ENCODE measurements around the gene MRPL23.
A peak's percentile ranks its signal among the peaks of the same experiment; 100 is the strongest.

Gene MRPL23

GRCh38 chr11:1946812-1947484 lies at the start of gene MRPL23:
MRPL23 (plus strand) TSS chr11:1947332; CDS start chr11:1947363, 31 bp downstream.
- DNase-seq (ENCODE audit: low read depth in 2 of 2) = peak in 1 of 2 donors; percentile 21

GRCh38 chr11:1899090-1899489 lies 48.0 kb upstream of the MRPL23 start:
- DNase-seq (ENCODE audit: low read depth in 2 of 2) = no peak

GRCh38 chr11:1899686-1900085 lies 47.4 kb upstream of the MRPL23 start:
- no peak for DNase-seq (ENCODE audit: low read depth in 2 of 2)

- no peak for DNase-seq (ENCODE audit: low read depth in 2 of 2)
Measured at GRCh38 chr11:1906181-1906580, 41.0 kb upstream of the MRPL23 start.

GRCh38 chr11:1906611-1907423 lies 40.3 kb upstream of the MRPL23 start:
- DNase-seq (ENCODE audit: low read depth in 2 of 2) = no peak

GRCh38 chr11:1908618-1909017 lies 38.5 kb upstream of the MRPL23 start:
- no peak for DNase-seq (ENCODE audit: low read depth in 2 of 2)

- DNase-seq (ENCODE audit: low read depth in 2 of 2) = no peak
Measured at GRCh38 chr11:1909524-1909923, 37.6 kb upstream of the MRPL23 start.

- DNase-seq (ENCODE audit: low read depth in 2 of 2) = no peak
Measured at GRCh38 chr11:1912289-1912878, 34.7 kb upstream of the MRPL23 start.

GRCh38 chr11:1913271-1914060 lies 33.7 kb upstream of the MRPL23 start:
- no peak for DNase-seq (ENCODE audit: low read depth in 2 of 2)

- no peak for DNase-seq (ENCODE audit: low read depth in 2 of 2)
Measured at GRCh38 chr11:1915795-1916131, 31.4 kb upstream of the MRPL23 start.

GRCh38 chr11:1916132-1916985 lies 30.8 kb upstream of the MRPL23 start:
- no peak for DNase-seq (ENCODE audit: low read depth in 2 of 2)

- no peak for DNase-seq (ENCODE audit: low read depth in 2 of 2)
Measured at GRCh38 chr11:1916986-1917522, 30.1 kb upstream of the MRPL23 start.

- no peak for DNase-seq (ENCODE audit: low read depth in 2 of 2)
Measured at GRCh38 chr11:1917523-1918435, 29.4 kb upstream of the MRPL23 start.

- DNase-seq (ENCODE audit: low read depth in 2 of 2) = no peak
Measured at GRCh38 chr11:1918436-1919315, 28.5 kb upstream of the MRPL23 start.

- no peak for DNase-seq (ENCODE audit: low read depth in 2 of 2)
Measured at GRCh38 chr11:1919391-1920127, 27.6 kb upstream of the MRPL23 start, which contains the start of gene TNNT3. TNNT3 (plus strand) TSS chr11:1919703; CDS start chr11:1922875, 3,172 bp downstream.

GRCh38 chr11:1920128-1920908 lies 26.8 kb upstream of the MRPL23 start:
- DNase-seq (ENCODE audit: low read depth in 2 of 2) = no peak

- no peak for DNase-seq (ENCODE audit: low read depth in 2 of 2)
Measured at GRCh38 chr11:1920909-1921573, 26.1 kb upstream of the MRPL23 start.
